GM18873 (cell line): ENCODE measurements around the gene ZC4H2.
"Not testable (repeated sequence)": the region's sequence is repeated elsewhere in the genome, so short reads cannot be mapped to it uniquely, and the experiment has no call there.

Experiments used
- ATAC-seq: cut with Tn5 transposase; IDR thresholded peaks from one replicate; pipeline ENCODE4 v1.9.1; 2021; ENCODE audit warnings: mild to moderate bottlenecking, moderate library complexity, moderate number of reproducible peaks; ENCODE audit not compliant: unreplicated experiment, low FRiP score

The ZC4H2 gene, protein sequence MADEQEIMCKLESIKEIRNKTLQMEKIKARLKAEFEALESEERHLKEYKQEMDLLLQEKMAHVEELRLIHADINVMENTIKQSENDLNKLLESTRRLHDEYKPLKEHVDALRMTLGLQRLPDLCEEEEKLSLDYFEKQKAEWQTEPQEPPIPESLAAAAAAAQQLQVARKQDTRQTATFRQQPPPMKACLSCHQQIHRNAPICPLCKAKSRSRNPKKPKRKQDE

GRCh38 chrX:64975989-64976672, at the start of gene ZC4H2:
ZC4H2 (minus strand) TSS chrX:64976450; CDS start chrX:64976377, 73 bp downstream.
- ATAC-seq = peak; percentile 96

GRCh38 chrX:65017451-65017850, 41.2 kb upstream of the ZC4H2 start:
- no peak for ATAC-seq

DNA sequence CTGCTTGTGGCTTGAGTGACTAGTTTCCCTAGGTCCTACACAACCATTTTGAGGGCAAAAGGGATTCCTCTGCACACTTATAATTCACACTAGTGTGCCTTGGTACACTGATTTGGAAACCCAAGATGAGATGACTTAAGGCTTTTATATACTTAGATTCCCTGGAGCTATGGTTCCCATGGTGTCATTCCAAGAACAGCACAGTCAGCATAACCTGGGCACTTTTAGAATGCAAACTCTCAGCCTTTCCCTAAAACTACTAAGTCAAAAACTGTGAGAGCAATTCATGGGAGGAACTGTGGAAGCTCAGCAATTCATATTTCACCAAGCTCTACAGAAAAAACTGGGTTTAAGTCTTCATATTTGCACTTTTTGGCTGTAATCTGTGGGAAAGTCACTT, 38.0 kb upstream of the ZC4H2 start:
- no peak for ATAC-seq

GRCh38 chrX:65009459-65009858, 33.2 kb upstream of the ZC4H2 start:
- ATAC-seq = no peak

DNA sequence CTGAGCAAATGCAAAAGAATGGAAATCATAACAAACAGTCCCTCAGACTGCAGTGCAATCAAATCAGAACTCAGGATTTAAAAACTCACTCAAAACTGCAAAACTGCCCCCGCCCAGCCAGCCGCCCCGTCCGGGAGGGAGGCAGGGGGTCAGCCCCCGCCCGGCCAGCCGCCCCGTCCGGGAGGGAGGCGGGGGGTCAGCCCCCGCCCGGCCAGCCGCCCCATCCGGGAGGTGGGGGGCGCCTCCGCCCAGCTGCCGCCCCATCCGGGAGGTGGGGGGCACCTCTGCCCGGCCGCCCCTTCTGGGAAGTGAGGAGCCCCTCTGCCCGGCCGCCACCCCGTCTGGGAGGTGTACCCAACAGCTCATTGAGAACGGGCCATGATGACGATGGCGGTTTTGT, 26.0 kb upstream of the ZC4H2 start:
- ATAC-seq = not testable (repeated sequence)

- no peak for ATAC-seq
Measured at GRCh38 chrX:64996805-64997204, 20.6 kb upstream of the ZC4H2 start.

GRCh38 chrX:64994131-64994798, 18.0 kb upstream of the ZC4H2 start:
- no peak for ATAC-seq

- no peak for ATAC-seq
Measured at GRCh38 chrX:64977830-64978229, 1.6 kb upstream of the ZC4H2 start.

GRCh38 chrX:64977051-64977450, 801 bp upstream of the ZC4H2 start:
- ATAC-seq = no peak

DNA sequence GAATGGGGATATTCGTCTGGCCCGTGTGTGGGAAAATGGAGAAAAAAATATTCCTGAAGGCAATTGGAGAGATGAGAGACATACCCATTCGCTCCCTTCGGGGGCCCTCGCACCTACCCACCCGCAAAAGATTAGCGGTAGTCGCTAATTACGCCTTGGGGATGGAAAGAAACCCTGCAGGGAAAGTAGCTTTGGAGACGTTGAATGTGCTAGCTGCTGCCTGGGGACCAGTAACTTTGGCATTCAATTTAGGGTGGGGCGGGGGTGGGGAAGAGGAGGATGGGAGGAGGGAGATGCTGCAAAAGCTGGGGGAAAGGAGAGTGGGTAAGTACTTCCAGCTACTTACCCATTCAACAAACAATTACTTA, 407 bp upstream of the ZC4H2 start:
- peak; percentile 12 for ATAC-seq

- no peak for ATAC-seq
Measured at GRCh38 chrX:64975491-64975890, 759 bp downstream of the ZC4H2 start.

DNA sequence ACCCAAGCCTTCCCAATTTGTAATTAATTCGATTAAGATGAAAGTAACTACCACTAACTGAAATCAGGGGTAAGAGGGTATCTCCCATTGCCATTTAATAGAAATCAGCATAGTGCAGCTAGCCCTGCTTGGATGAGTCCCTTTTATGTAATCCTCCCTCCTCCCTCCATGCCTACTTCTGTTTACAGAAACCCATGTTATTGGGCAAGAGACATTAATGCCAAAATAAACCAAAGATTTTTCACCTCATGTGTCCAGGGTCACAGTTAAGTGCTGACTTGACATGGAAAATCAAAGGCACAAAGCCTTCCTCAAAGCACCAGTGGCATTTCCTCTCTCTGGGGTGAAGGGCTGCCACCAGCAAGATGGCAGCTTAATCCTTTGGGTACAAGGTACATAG, 50.8 kb downstream of the ZC4H2 start:
- ATAC-seq = no peak

DNA sequence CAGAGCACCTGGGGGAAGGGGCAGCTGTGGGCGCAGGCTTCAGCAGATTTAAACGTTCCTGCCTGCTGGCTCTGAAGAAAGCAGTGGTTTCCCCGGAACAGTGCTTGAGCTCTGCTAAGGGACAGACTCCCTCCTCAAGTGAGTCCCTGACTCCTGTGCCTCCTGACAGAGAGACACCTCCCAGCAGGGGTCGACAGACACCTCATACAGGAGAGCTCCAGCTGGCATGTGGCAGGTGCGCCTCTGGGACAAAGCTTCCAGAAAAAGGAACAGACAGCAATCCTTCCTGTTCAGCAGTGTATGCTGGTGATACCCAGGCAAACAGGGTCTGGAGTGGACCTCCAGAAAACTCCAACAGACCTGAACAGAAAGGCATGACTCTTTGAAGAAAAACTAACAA, 68.1 kb downstream of the ZC4H2 start:
- no peak for ATAC-seq

- no peak for ATAC-seq
Measured at GRCh38 chrX:64894454-64895038, 81.7 kb downstream of the ZC4H2 start.

DNA sequence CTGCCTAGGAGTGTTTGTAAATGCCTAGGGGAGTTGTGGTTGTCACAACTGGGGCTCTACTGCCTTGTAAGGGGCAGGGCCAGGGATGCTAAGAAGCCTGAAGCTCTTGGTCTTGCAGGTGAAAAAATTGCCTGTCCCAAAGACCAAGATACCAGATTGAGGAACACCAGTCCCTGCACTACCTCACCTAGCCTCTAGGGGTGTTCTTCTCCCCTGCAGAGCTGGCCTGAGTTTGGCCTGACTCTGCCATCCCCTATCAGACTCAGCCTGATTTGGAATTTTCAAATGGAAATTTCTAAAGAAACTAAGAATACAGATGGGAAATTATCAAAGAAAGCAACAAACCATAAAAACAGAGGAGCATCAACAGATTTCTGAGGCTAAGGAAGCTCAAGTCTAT, 90.4 kb downstream of the ZC4H2 start:
- ATAC-seq = no peak

DNA sequence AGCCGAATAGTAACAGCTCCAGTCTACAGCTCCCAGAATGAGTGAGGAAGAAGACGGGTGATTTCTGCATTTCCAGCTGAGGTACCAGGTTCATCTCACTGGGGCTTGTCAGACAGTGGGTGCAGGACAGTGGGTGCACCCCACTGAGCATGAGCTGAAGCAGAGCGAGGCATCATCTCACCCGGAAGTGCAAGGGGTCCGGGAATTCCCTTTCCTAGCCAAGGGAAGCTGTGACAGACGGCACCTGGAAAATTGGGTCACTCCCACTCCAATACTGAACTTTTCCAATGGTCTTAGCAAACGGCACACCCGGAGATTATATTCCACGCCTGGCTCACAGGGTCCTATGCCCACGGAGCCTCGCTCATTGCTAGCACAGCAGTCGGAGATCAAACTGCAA, 97.5 kb downstream of the ZC4H2 start:
- not testable (repeated sequence) for ATAC-seq

GRCh38 chrX:64867217-64867616, 109.0 kb downstream of the ZC4H2 start:
- no peak for ATAC-seq
